Right lobe of liver (tissue), 6 donors: ENCODE data around the gene DIPK1B. TPM values are rescaled to one million over a fixed set of nuclear protein-coding genes. Genes with fewer than 3 reads are reported as not detected.

ENCODE experiments used
- ATAC-seq, 4 donors: fragments of 200-7000 bp; cut with Tn5 transposase; one replicate each; pipeline ENCODE4 v1.9.1; 2020; ENCODE audit warnings: mild to moderate bottlenecking in 4 of 4, moderate library complexity in 4 of 4
- DNase-seq, 3 donors: peaks; one replicate each; pipeline ENCODE4 v3.0.0-alpha.2; 2020
- H3K27ac ChIP-seq, 3 donors: fragments of 200-600 bp; one replicate each; pipeline ENCODE4 v1.8.0; 2022
- H3K27me3 ChIP-seq, 2 donors: fragments of 200-600 bp; one replicate each; pipeline ENCODE4 v1.8.0; 2022
- H3K36me3 ChIP-seq, 4 donors: fragments of 200-600 bp; sonication (generic) in 1 of 4; one replicate each; pipeline versions ENCODE4 v1.5.1 to v1.8.0; 2017 to 2022; ENCODE audit warnings: control low read depth in 1 of 4
- H3K4me1 ChIP-seq, 4 donors: fragments of 200-600 bp; sonication (generic) in 1 of 4; one replicate each; pipeline versions ENCODE4 v1.5.1 to v1.8.0; 2017 to 2022; ENCODE audit warnings: control low read depth in 1 of 4
- H3K4me3 ChIP-seq, 3 donors: fragments of 200-600 bp; one replicate each; pipeline ENCODE4 v1.8.0; 2022
- H3K9me3 ChIP-seq, 4 donors: fragments of 200-600 bp; sonication (generic) in 1 of 4; one replicate each; pipeline versions ENCODE4 v1.5.1 to v1.8.0; 2017 to 2022; ENCODE audit warnings: control low read depth in 1 of 4
- CTCF ChIP-seq, 4 donors: fragments of 200-600 bp in 3 of 4; fragments of 450-650 bp in 1 of 4; IDR thresholded peaks; one replicate each; pipeline versions ENCODE4 v1.5.1 to v1.8.0; 2016 to 2022; ENCODE audit warnings: antibody characterized with exemption in 4 of 4, mild to moderate bottlenecking in 2 of 4
- POLR2A ChIP-seq: fragments of 450-650 bp; IDR thresholded peaks from one replicate; pipeline ENCODE4 v1.6.1; 2017; ENCODE audit warnings: antibody characterized with exemption, mild to moderate bottlenecking
- WGBS: methylation state at CpG from one replicate; pipeline ENCODE4 v1.1.6; 2018; ENCODE audit warnings: low coverage, low lambda C conversion rate; ENCODE audit not compliant: insufficient coverage; ENCODE audit errors: missing lambda C conversion rate; 5-methylcytosine and 5-hydroxymethylcytosine counted together
- intact Hi-C, 2 donors: fragments of 100-400 bp; cut with DNase I; formaldehyde crosslinking; loops; one replicate each; pipeline versions ENCODE4 v1.11.2 to v1.14.1; 2022
- total RNA-seq, 6 experiments: library from RNA; depleted of rRNA in 2 of 6; stranded (reverse); fragments of >200 nt in 2 of 6; fragmentation: NEBNext Ultra II Directional in 3 of 6; extraction: Animal tissue kit (Norgen Biotek cat#: 25700) in 3 of 6; gene quantifications; one replicate each; pipeline versions ENCODE4 v1.1.0 to v1.2.4, GENCODE V29; 2016 to 2023
- donor health status: DM: no; HTN: yes; CAD: no.
- donor health status: DM: no; HTN: no; CAD: no.
- donor health status: DM: no; HTN: no; CAD: no.
- donor health status: DM: no; HTN: yes; CAD: no.
- donor health status: DM: no; HTN: yes; CAD: no.

Gene DIPK1B
- total RNA-seq, 6 experiments from 2014 or later = 1.4 to 7.7 (median 5.1) TPM

- DNase-seq = no peak
Measured at GRCh38 chr9:136741883-136742571, 29.7 kb downstream of the DIPK1B start.

GRCh38 chr9:136742591-136743391 is 30.4 kb downstream of the DIPK1B start, which contains the start of gene LCN10:
Gene LCN10 (minus strand): TSS chr9:136742940. CDS start chr9:136742903, 37 bp downstream.
- intact Hi-C loops = no loop called here
- Histone ChIP-seq H3K4me1 (peaks cover 0 to 5% (median 0%) of the 10 kb centered on the region in 4 donors), H3K27ac (no peak within 1 kb of the TSS), H3K9me3 (no peaks in the 10 kb centered on the region), H3K27me3 (no peaks in the 10 kb centered on the region), H3K4me3 (no peak within 1 kb of the TSS), H3K36me3 (no peaks in the 10 kb centered on the region)
- 38% methylated on average over 3 of the region's 25 CpGs for WGBS
- DNase-seq = no peak
- peak in 2 of 4 donors; percentile 3 to 13 for ATAC-seq
- TF ChIP-seq CTCF (IDR thresholded peaks at IDR 0.05) (peak in 3 of 4 donors; percentile 12 to 29 (median 17)), POLR2A (no peak)

More at GRCh38 chr9:136741883-136742571, 29.7 kb downstream of the DIPK1B start:
- Histone ChIP-seq H3K27me3 (no peaks in the 10 kb centered on the region), H3K9me3 (no peaks in the 10 kb centered on the region), H3K4me1 (peaks cover 0 to 5% (median 0%) of the 10 kb centered on the region in 4 donors), H3K4me3 (no peak overlapping the region), H3K36me3 (no peaks in the 10 kb centered on the region), H3K27ac (no peak overlapping the region)
- intact Hi-C loops = no loop called here
- no CpG with 5 or more reads among the region's 32 CpGs for WGBS
- TF ChIP-seq POLR2A (no peak), CTCF (IDR thresholded peaks at IDR 0.05) (no peak)
- no peak for ATAC-seq

GRCh38 chr9:136743639-136744211 is 31.4 kb downstream of the DIPK1B start:
- intact Hi-C loops = no loop called here
- no peaks in the 10 kb centered on the region for H3K27me3 ChIP-seq

GRCh38 chr9:136744773-136745172 is 32.4 kb downstream of the DIPK1B start:
- intact Hi-C loops = no loop called here
- ATAC-seq (no peak), DNase-seq (no peak)
- Histone ChIP-seq H3K27ac (no peak overlapping the region), H3K4me1 (peaks cover 0 to 5% (median 0%) of the 10 kb centered on the region in 4 donors), H3K4me3 (no peak overlapping the region), H3K27me3 (no peaks in the 10 kb centered on the region), H3K36me3 (no peaks in the 10 kb centered on the region), H3K9me3 (no peaks in the 10 kb centered on the region)
- TF ChIP-seq POLR2A (no peak), CTCF (IDR thresholded peaks at IDR 0.05) (no peak)
- WGBS = 78% methylated on average over 6 of the region's 18 CpGs

More at GRCh38 chr9:136743639-136744211, 31.4 kb downstream of the DIPK1B start:
- Histone ChIP-seq H3K9me3 (no peaks in the 10 kb centered on the region), H3K4me3 (no peak overlapping the region), H3K27ac (no peak overlapping the region), H3K4me1 (peaks cover 0 to 5% (median 0%) of the 10 kb centered on the region in 4 donors), H3K36me3 (no peaks in the 10 kb centered on the region)
- DNase-seq = no peak
- WGBS = 90% methylated on average over 2 of the region's 16 CpGs
- ATAC-seq = no peak
- TF ChIP-seq CTCF (IDR thresholded peaks at IDR 0.05) (no peak), POLR2A (no peak)
